ENCODE measurements around the gene DNAJC1. TPM values are rescaled to one million over a fixed set of nuclear protein-coding genes. Genes with fewer than 3 reads are reported as not detected.
A peak's percentile ranks its signal among the peaks of the same experiment; 100 is the strongest.

The DNAJC1 gene
- total RNA-seq, 1 donor from 2014 or later: 18.2 TPM

- Mint-ChIP-seq H3K4me3 (no peak overlapping the region), H3K9me3 (no peaks in the 10 kb centered on the region), H3K36me3 (peaks cover 16% of the 10 kb centered on the region), H3K4me1 (ENCODE audit: unreplicated experiment) (peaks cover 26% of the 10 kb centered on the region), H3K27me3 (no peaks in the 10 kb centered on the region), H3K27ac (no peak overlapping the region)
- no peak for DNase-seq (ENCODE audit: extremely low spot score, unreplicated experiment)
- TF ChIP-seq CTCF (conservative IDR thresholded peaks at IDR 0.05): no peak
Observed at GRCh38 chr10:21749788-21750187, 253.7 kb downstream of the DNAJC1 start.

GRCh38 chr10:21747809-21748208, 255.7 kb downstream of the DNAJC1 start:
- no peaks in the 10 kb centered on the region for H3K9me3 Mint-ChIP-seq
- no peak for DNase-seq (ENCODE audit: extremely low spot score, unreplicated experiment)
- no peak for TF ChIP-seq CTCF (conservative IDR thresholded peaks at IDR 0.05)
- H3K4me3 Mint-ChIP-seq: no peak overlapping the region
- H3K4me1 Mint-ChIP-seq (ENCODE audit: unreplicated experiment): peaks cover 23% of the 10 kb centered on the region
- no peak overlapping the region for H3K27ac Mint-ChIP-seq
- peaks cover 25% of the 10 kb centered on the region for H3K36me3 Mint-ChIP-seq
- no peaks in the 10 kb centered on the region for H3K27me3 Mint-ChIP-seq

GRCh38 chr10:21746118-21746517, 257.4 kb downstream of the DNAJC1 start:
- no peak overlapping the region for H3K4me3 Mint-ChIP-seq
- no peak for TF ChIP-seq CTCF (conservative IDR thresholded peaks at IDR 0.05)
- no peak for DNase-seq (ENCODE audit: extremely low spot score, unreplicated experiment)
- peaks cover 31% of the 10 kb centered on the region for H3K36me3 Mint-ChIP-seq
- H3K4me1 Mint-ChIP-seq (ENCODE audit: unreplicated experiment): peaks cover 18% of the 10 kb centered on the region
- H3K27me3 Mint-ChIP-seq: no peaks in the 10 kb centered on the region
- peak overlapping the region; percentile 16 for H3K27ac Mint-ChIP-seq
- no peaks in the 10 kb centered on the region for H3K9me3 Mint-ChIP-seq

DNA sequence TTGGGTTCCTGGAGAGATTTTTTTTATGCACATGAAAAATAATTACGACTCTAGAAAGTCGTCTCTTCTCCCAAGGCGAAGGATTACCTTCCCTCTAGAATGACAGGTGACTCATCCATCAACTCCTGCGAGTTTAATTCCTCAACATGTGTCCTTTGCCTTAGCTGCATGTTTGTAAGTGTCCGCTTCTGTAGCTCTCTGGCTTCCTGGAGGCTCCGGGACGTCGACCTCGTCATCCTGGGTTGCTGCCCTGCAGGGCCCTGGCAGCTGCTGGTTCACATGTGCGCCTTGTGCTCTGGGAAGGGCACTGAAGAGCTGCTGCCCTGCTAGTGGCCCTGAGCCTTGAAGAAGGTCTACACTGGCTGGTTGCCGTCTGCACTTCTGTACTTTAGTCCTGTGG, 259.3 kb downstream of the DNAJC1 start:
- Mint-ChIP-seq H3K36me3 (peaks cover 41% of the 10 kb centered on the region), H3K9me3 (no peaks in the 10 kb centered on the region), H3K4me3 (no peak overlapping the region), H3K4me1 (ENCODE audit: unreplicated experiment) (peaks cover 6% of the 10 kb centered on the region), H3K27me3 (no peaks in the 10 kb centered on the region), H3K27ac (peak overlapping the region; percentile 81)
- TF ChIP-seq CTCF (conservative IDR thresholded peaks at IDR 0.05): no peak
- no peak for DNase-seq (ENCODE audit: extremely low spot score, unreplicated experiment)

GRCh38 chr10:21742740-21743412, 260.7 kb downstream of the DNAJC1 start:
- no peak for TF ChIP-seq CTCF (conservative IDR thresholded peaks at IDR 0.05)
- Mint-ChIP-seq H3K27ac (no peak overlapping the region), H3K27me3 (no peaks in the 10 kb centered on the region), H3K9me3 (no peaks in the 10 kb centered on the region), H3K4me1 (ENCODE audit: unreplicated experiment) (peaks cover 9% of the 10 kb centered on the region), H3K4me3 (no peak overlapping the region), H3K36me3 (peaks cover 44% of the 10 kb centered on the region)
- no peak for DNase-seq (ENCODE audit: extremely low spot score, unreplicated experiment)
